Subcutaneous abdominal adipose tissue (tissue), 5 donors: ENCODE data around the gene TSPAN6.
A peak's percentile ranks its signal among the peaks of the same experiment; 100 is the strongest.

Experiments
- H3K27ac ChIP-seq: one replicate; pipeline ENCODE4 v1.7.0; 2013; ENCODE audit warnings: low read depth, mild to moderate bottlenecking, inconsistent platforms, low read length, moderate library complexity
- H3K27me3 ChIP-seq, 5 donors: one replicate each; pipeline ENCODE4 v1.7.0; 2013; ENCODE audit warnings: low read length in 5 of 5, inconsistent platforms in 1 of 5; ENCODE audit not compliant: control insufficient read depth in 5 of 5, insufficient read depth in 4 of 5
- H3K36me3 ChIP-seq, 5 donors: one replicate each; pipeline ENCODE4 v1.7.0; 2013; ENCODE audit warnings: low read length in 5 of 5; ENCODE audit not compliant: control insufficient read depth in 5 of 5, insufficient read depth in 5 of 5
- H3K4me1 ChIP-seq, 5 donors: one replicate each; pipeline ENCODE4 v1.7.0; 2013; ENCODE audit warnings: low read length in 5 of 5, mild to moderate bottlenecking in 3 of 5, moderate library complexity in 1 of 5; ENCODE audit not compliant: control insufficient read depth in 5 of 5, insufficient read depth in 5 of 5
- H3K4me3 ChIP-seq, 5 donors: one replicate each; pipeline ENCODE4 v1.7.0; 2013; ENCODE audit warnings: low read length in 5 of 5, low read depth in 1 of 5
- H3K9ac ChIP-seq, 5 donors: one replicate each; pipeline ENCODE4 v1.7.0; 2013; ENCODE audit warnings: low read length in 5 of 5, mild to moderate bottlenecking in 4 of 5, moderate library complexity in 3 of 5
- H3K9me3 ChIP-seq, 5 donors: one replicate each; pipeline ENCODE4 v1.7.0; 2013; ENCODE audit warnings: low read length in 5 of 5; ENCODE audit not compliant: control insufficient read depth in 5 of 5
- donor health status: healthy.
- donor health status: healthy.
- donor health status: healthy.
- donor health status: healthy.
- donor health status: healthy.

Gene TSPAN6

DNA sequence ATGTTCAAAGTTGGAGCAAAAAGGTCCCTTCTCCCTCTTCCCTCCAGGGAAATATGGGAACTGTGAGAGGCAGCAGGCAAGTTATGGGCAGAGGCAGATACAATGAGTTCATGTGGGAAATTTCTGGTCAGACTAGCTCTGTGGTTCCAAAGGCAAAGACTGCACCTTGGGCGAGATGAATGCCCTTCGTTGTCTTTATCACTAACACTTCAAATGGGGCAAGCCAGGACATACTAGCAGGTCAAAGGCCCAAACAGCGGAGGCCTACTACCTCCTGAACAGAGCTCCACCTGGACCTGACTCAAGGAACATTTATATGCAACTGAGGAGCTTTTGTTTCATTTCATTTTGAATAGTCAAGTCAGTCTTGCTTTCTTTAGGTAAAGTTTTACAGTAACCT lies 36.4 kb upstream of the TSPAN6 start:
- H3K4me3 ChIP-seq: no peak overlapping the region
- no peaks in the 10 kb centered on the region for H3K9me3 ChIP-seq
- H3K36me3 ChIP-seq: peaks cover 8 to 26% (median 16%) of the 10 kb centered on the region in 5 donors
- peak overlapping the region; percentile 79 for H3K27ac ChIP-seq
- peaks cover 0 to 16% (median 12%) of the 10 kb centered on the region in 5 donors for H3K27me3 ChIP-seq
- peaks cover 0 to 19% (median 17%) of the 10 kb centered on the region in 5 donors for H3K4me1 ChIP-seq
- peak overlapping the region in 1 of 5 donors; percentile 27 for H3K9ac ChIP-seq

DNA sequence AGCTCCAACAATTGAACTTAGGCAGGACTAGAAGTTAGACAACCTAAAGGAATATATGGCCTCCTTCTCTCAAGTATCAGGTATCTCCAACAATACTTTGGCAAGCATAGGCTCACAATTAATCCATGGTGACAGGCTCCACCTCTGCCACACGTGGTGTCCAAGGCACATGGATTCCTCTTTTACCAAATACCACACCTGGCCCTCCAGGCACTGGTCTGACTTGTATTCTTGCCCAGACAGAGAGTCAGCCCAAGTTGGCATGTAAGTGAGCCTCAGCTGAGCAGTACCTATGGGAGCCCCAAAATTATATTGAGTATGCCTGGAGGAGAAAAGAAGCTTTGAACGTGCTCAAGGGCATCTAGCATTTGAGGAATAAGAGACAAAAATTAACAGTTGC lies 27.0 kb upstream of the TSPAN6 start:
- Histone ChIP-seq H3K4me1 (peaks cover 1 to 12% (median 8%) of the 10 kb centered on the region in 5 donors), H3K27me3 (peaks cover 0 to 23% (median 8%) of the 10 kb centered on the region in 5 donors), H3K4me3 (no peak overlapping the region), H3K36me3 (peaks cover 23 to 46% (median 33%) of the 10 kb centered on the region in 5 donors), H3K9ac (no peak overlapping the region), H3K27ac (no peak overlapping the region), H3K9me3 (no peaks in the 10 kb centered on the region)

DNA sequence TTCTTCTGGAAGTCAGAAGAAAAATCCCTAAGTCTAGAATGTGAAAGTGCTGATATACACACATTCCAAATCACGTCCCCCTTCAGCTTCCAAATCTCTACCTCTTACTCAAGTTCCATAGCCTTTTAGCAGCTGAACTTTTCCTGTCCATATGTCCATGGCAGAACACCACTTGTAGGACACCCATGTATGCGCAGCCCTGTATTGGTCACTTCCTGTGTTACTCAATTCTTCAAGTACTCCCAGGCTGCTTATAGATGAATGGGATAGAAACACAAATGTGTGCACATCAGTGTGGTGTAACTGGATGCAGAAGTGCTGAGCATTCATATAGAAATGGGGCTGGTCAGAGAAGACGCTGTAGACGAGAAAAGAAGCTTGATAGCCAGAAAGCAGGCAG lies 26.2 kb upstream of the TSPAN6 start:
- Histone ChIP-seq H3K27me3 (peaks cover 0 to 21% (median 8%) of the 10 kb centered on the region in 5 donors), H3K36me3 (peaks cover 18 to 42% (median 30%) of the 10 kb centered on the region in 5 donors), H3K27ac (no peak overlapping the region), H3K9ac (no peak overlapping the region), H3K4me1 (peaks cover 1 to 13% (median 8%) of the 10 kb centered on the region in 5 donors), H3K9me3 (no peaks in the 10 kb centered on the region), H3K4me3 (no peak overlapping the region)

DNA sequence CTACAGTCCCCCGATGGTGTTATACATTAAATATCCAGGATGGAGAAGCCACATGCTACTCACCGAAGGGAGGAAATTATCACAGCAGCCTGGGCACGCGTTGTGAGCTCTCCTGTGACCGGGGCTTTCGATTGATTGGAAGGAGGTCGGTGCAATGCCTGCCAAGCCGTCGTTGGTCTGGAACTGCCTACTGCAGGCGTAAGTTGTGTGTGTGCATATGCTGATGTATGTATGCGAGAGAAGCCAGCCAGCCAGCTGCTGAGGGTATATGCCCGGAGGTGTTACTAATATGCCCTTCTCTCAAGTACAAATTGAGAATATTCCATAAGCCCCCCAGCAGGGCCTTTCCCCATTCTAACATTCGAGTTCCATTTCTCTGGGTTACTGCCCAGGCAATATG lies 25.6 kb upstream of the TSPAN6 start:
- peaks cover 13 to 36% (median 25%) of the 10 kb centered on the region in 5 donors for H3K36me3 ChIP-seq
- H3K4me3 ChIP-seq: no peak overlapping the region
- no peak overlapping the region for H3K9ac ChIP-seq
- H3K27ac ChIP-seq: no peak overlapping the region
- peaks cover 1 to 13% (median 8%) of the 10 kb centered on the region in 5 donors for H3K4me1 ChIP-seq
- no peaks in the 10 kb centered on the region for H3K9me3 ChIP-seq
- peaks cover 0 to 20% (median 8%) of the 10 kb centered on the region in 5 donors for H3K27me3 ChIP-seq

DNA sequence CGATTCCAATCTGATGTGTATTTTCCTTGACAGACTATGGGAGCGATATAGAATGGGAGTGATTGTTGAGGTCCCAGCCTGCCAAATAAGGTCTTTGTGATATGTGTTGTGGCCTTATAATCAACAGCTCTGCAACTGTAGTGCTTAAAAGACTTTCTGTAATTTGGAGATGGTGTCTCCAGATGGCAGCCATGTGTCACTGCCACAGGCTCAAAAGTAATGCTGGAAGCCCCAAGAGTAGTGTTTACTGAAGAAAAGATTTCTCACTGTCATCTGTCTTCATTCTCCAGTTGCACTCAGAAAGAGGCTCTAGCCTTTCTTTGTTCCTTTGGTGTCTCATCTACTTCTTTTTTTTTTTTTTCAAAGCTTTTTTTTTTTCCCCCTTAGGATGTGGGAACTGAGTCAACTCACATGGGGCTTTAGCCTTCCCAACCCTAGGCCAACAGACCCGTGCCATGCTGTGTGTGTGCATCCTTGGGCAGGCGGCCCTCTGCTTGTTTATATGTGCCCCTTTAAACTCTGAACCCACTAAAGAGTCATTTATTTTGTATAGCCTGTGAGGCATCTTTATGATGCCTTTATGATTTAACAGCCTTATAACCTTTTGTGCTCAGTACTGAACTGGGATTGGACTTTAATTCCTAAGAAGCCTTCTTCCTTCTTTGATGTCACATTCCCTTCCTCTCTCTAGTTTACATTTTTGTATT lies 23.0 kb upstream of the TSPAN6 start:
- no peaks in the 10 kb centered on the region for H3K9me3 ChIP-seq
- H3K4me1 ChIP-seq: peaks cover 1 to 13% (median 8%) of the 10 kb centered on the region in 5 donors
- peaks cover 4 to 16% (median 9%) of the 10 kb centered on the region in 5 donors for H3K36me3 ChIP-seq
- peaks cover 0 to 14% (median 5%) of the 10 kb centered on the region in 5 donors for H3K27me3 ChIP-seq
- H3K4me3 ChIP-seq: no peak overlapping the region
- H3K27ac ChIP-seq: peak overlapping the region; percentile 81
- H3K9ac ChIP-seq: peak overlapping the region in 1 of 5 donors; percentile 43

DNA sequence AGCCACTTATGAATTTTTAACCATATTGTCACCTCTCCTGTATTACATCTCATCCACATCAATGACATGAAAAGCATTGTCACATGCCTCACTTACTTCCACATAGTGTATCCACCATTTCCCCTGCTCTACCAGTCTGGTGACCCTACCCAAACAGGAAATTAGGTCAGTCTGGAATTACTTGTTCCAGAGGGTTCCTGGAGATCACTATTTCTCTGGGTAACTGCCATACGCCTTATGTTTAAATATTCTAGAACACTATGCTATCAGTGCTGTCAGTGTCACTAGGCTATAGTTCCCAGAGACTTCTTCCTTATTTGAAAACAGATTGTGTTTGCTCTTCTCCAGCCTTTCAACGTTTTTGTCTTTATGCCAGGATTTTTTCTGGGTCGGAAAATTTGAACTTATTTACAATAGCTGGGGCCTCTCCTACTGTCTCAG lies 22.4 kb upstream of the TSPAN6 start:
- H3K4me3 ChIP-seq: no peak overlapping the region
- H3K27ac ChIP-seq: peak overlapping the region; percentile 81
- H3K27me3 ChIP-seq: peaks cover 0 to 12% (median 5%) of the 10 kb centered on the region in 5 donors
- H3K9ac ChIP-seq: peak overlapping the region in 1 of 5 donors; percentile 43
- H3K4me1 ChIP-seq: peaks cover 1 to 13% (median 8%) of the 10 kb centered on the region in 5 donors
- H3K9me3 ChIP-seq: no peaks in the 10 kb centered on the region
- H3K36me3 ChIP-seq: peaks cover 4 to 15% (median 7%) of the 10 kb centered on the region in 5 donors

DNA sequence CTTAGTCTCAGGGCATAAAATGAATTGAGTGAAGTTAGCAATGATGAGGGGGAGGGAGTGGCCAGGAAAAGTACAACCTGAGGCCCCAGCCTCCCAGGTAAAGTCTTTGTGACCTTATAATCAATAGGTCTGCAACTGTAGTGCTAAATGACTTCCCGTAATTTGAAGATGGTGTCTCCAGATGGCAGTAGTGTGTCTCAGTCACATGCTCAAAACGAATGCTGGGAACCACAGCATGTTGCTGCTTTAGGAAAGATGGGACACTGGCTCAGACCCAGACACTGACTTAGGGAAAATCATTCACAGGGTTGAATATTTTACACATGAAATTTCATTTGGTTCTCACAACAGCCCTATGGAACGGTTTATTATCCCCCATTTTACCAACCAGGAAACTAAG lies 17.7 kb upstream of the TSPAN6 start:
- Histone ChIP-seq H3K9ac (no peak overlapping the region), H3K27ac (no peak overlapping the region), H3K27me3 (peaks cover 0 to 4% (median 0%) of the 10 kb centered on the region in 5 donors), H3K9me3 (no peaks in the 10 kb centered on the region), H3K36me3 (peaks cover 0 to 8% (median 0%) of the 10 kb centered on the region in 5 donors), H3K4me3 (no peak overlapping the region), H3K4me1 (peaks cover 6 to 26% (median 20%) of the 10 kb centered on the region in 5 donors)

DNA sequence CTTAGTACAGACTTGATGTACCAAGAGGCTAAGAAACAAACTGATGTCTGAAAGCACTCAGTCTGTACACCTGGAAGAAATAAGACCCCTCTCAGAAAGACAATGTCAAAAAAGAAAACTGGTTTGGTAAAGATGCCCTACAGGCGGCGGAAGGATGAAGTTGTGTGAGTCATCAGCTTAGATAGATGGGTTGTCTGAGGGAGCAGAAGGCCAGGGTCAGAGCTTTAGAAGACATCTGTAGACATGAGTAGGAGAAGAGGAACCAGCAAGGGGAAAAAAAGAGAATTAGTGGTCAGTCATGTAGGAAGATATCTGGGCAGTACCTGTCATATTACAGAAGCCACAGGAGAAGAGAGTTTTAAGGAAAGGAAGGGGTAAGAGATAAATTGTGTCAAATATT lies 15.7 kb upstream of the TSPAN6 start:
- Histone ChIP-seq H3K9ac (no peak overlapping the region), H3K27ac (no peak overlapping the region), H3K36me3 (peaks cover 0 to 8% (median 2%) of the 10 kb centered on the region in 5 donors), H3K27me3 (peaks cover 0 to 7% (median 0%) of the 10 kb centered on the region in 5 donors), H3K4me3 (no peak overlapping the region), H3K4me1 (peaks cover 11 to 41% (median 33%) of the 10 kb centered on the region in 5 donors), H3K9me3 (no peaks in the 10 kb centered on the region)

DNA sequence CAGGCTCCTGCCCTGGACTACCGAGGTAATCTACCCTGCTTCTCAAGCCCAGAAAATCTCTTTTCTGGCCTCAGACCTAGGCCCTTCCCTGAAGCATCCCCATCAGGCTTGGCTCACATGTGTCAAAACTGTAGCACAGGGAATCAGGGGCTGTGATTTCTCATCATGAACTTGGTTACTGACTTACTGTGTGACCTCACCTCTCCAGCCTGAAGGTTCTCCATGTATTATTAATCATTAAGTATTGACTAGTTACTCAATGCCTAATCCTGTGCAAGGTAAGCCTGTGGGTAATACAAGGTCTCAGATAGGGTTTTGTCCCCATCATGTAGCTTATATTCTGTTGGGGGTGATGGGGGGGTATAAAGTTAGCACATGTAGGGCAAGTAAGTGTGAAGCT lies 14.2 kb upstream of the TSPAN6 start:
- H3K4me3 ChIP-seq: no peak overlapping the region
- H3K9me3 ChIP-seq: no peaks in the 10 kb centered on the region
- peak overlapping the region; percentile 94 for H3K27ac ChIP-seq
- H3K36me3 ChIP-seq: peaks cover 0 to 8% (median 2%) of the 10 kb centered on the region in 5 donors
- H3K27me3 ChIP-seq: peaks cover 0 to 3% (median 0%) of the 10 kb centered on the region in 5 donors
- peaks cover 13 to 51% (median 46%) of the 10 kb centered on the region in 5 donors for H3K4me1 ChIP-seq
- peak overlapping the region in 2 of 5 donors; percentile 17 to 27 for H3K9ac ChIP-seq
